GM19324 (cell line): Measurements from ENCODE around the gene ABCB8.
A peak's percentile ranks its signal among the peaks of the same experiment; 100 is the strongest.

Source experiments
- ATAC-seq: cut with Tn5 transposase; IDR thresholded peaks from one replicate; pipeline ENCODE4 v1.9.1; 2021; ENCODE audit warnings: mild to moderate bottlenecking, moderate library complexity; ENCODE audit not compliant: unreplicated experiment, low FRiP score

Gene ABCB8

DNA sequence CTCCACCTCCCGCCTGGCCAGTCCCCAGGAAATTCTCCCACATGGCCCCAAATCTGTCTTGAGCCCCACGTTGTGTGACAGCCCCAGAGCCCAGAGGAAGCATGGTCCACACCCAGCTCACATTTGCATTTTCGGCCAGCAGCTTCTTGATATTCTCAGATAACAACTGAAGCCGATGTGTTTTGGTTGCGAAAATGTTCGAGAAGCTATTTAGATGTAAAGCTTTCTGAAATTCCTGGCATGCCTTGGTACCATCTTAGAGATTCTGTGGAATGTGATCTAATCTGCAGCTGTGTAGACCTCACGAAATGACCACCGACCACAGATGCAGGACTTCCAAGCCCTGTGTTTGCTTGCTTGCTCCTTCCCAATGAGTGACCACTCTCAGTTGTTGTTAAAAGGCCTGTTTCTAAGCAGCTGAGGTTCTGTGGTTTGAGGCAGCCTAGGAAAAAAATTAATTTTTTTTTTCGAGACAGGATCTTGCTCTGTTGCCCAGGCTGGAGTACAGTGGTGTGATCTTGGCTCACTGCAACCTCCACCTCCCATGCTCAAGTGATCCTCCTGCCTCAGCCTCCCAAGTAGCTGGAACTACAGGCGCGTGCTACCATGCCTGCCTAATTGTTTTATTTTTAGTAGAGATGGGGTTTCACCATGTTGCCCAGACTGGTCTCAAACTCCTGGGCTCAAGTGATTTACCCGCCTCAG is 40.0 kb downstream of the ABCB8 start:
- no peak for ATAC-seq

GRCh38 chr7:151069841-151070573 is 41.8 kb downstream of the ABCB8 start:
- ATAC-seq, result no peak

- ATAC-seq, result no peak
Observed at GRCh38 chr7:151070574-151070960, 42.3 kb downstream of the ABCB8 start.

DNA sequence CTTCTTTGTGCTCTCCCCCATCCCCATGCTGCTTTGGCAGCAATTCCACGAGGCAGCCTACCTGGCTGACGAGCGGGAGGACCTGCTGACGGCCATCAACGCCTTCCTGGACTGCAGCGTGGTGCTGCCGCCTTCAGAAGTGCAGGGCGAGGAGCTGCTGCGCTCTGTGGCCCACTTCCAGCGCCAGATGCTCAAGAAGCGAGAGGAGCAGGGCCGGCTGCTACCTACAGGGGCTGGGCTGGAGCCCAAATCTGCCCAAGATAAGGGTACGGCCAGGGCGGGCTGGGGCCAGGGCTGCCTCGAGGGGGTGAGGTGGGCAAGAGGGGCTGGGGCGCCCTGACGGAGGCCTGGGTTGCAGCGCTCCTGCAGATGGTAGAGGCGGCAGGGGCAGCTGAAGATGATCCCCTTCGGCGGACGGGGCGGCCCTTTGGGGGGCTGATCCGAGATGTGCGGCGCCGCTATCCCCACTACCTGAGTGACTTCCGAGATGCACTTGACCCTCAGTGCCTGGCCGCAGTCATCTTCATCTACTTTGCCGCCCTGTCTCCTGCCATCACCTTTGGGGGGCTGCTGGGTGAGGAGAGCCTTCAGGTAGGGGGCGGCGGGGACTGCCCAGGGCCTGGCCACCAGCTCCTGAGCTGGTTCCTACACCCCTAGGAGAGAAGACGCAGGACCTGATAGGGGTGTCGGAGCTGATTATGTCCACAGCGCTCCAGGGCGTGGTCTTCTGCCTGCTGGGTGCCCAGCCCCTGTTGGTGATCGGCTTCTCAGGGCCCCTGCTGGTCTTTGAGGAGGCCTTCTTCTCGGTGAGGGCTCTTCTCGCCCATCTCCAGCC is 43.0 kb downstream of the ABCB8 start:
- no peak for ATAC-seq

GRCh38 chr7:151073990-151074389 is 45.7 kb downstream of the ABCB8 start:
- ATAC-seq, result no peak

DNA sequence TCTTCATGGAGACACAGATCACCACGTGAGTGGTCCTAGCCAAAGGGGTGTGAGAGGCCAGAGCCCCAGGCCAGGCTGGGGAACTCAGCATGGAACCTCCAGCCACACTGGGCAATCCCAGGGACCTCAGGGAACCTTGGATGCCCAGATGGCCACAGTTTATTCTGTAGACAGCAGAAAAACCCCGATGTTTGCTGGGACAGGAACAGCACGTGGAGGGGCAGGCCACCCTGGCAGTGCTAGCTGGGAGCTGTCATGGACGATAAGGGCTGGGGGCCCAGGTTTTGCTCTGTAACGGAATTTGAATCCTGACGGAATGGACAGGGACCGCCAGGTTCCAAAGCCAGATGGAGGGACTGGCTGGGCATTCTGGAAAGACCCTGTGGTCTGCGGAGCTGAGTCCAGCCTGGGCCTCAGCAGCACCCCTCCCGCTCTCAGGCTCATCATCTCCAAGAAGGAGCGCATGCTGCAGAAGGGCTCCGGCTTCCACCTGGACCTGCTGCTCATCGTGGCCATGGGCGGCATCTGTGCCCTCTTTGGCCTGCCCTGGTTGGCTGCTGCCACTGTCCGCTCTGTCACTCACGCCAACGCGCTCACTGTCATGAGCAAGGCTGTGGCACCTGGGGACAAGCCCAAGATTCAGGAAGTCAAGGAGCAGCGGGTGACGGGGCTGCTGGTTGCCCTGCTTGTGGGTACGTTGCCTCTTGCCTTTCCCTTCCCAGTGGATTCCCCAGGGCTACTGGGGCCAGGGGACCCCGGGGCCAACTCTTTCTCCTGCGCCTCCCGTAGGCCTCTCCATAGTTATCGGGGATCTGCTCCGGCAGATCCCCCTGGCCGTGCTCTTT is 46.8 kb downstream of the ABCB8 start:
- ATAC-seq, result no peak

DNA sequence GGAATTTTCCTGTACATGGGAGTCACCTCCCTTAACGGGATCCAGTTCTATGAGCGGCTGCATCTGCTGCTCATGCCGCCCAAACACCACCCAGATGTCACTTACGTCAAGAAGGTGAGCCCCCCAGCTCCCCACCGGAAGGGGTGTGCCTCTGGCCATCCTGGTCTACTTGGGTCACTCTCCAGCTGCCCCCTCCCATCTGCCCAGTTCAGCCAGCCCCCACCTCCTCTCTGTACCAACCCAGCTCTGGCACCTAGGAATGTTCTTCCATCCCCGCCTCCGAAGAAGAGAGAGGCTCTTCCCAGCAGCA is 47.4 kb downstream of the ABCB8 start:
- no peak for ATAC-seq

DNA sequence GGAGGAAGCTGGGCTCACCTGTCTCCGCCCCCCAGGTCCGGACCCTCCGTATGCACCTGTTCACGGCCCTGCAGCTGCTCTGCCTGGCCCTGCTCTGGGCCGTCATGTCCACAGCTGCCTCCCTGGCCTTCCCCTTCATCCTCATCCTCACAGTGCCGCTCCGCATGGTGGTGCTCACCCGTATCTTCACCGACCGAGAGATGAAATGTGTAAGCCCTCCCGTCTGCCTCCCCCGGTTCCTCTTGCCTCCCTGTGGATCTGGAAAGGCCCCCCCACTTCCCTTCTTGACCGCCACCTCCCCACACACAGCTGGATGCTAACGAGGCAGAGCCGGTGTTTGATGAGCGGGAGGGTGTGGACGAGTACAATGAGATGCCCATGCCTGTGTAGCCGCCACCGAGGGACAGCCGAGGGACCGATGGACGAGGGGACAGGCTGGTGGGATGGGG is 47.8 kb downstream of the ABCB8 start:
- ATAC-seq, result no peak

GRCh38 chr7:151076863-151077704 is 48.8 kb downstream of the ABCB8 start:
- ATAC-seq, result no peak

GRCh38 chr7:151077705-151078232 is 49.5 kb downstream of the ABCB8 start:
- no peak for ATAC-seq

GRCh38 chr7:151078233-151079040 is 50.2 kb downstream of the ABCB8 start:
- no peak for ATAC-seq

DNA sequence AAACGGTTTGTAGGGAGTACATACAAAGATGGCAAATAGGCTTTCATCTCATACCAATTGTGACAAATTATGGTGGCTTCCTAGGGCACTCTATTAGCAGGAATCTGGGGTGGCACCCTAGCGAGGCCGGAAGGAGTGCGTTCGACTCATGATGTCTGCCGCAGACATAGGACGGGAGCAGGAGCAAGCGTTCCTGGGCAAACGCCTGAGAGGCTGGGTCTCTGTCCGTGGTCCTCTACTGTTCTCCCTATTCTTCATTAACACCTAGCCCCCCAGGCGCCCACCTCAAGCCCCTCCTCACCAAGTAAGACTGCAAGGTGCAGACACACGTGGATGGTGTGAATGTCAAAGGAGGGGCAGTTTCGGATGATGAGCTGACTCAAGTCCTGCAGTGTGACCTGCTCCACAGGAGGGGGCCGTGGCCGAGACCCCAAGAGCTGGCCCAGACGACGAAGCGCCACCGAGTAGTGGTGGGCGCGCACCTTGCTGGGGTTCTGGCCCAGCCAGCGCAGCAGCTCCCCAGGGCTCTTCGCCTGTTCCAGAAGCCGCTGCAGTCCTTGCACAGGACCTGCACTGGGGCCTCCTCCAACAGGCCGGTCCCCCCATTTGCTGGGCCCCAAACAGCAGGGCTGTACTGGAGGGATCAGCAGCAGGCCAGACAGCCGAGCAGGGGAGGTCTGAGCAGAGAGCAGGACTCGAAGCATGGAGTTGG is 51.1 kb downstream of the ABCB8 start:
- no peak for ATAC-seq

GRCh38 chr7:151080067-151080521 is 51.8 kb downstream of the ABCB8 start:
- ATAC-seq, result peak; percentile 3

DNA sequence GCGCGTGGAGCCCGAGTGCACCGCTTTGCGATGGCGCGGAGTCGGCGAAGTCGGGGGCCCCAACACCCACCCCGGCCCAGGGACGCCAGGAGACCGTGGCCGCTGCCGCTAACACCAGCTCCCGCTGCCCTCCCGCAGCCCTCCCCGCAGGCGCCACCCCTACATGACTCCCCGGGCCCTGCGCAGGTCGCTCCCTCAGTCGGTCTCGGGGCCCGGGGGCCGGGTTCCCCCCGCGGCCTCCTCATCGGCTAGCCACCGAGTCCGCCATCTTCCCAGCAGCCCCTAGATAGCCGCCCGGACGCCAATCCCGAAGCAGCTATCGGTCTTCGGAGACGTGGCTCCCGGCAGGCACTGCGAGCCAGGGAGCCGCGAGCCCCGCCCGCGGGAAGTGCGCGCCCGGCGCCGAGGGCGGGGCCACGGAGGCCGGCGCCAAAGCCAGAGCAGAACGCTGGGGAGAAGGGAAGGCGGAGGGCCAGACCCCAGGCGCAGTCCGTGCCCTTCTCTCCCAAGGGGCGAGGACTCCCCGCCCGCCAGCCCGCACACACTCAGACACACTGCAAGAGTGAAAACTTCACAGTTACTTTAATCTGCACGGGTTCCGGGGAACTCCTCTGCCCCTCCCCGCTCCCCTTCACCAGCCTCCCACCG is 52.4 kb downstream of the ABCB8 start, which contains the start of gene FASTK:
FASTK (minus strand) TSS at position 288 of the 648 bp plus-strand sequence; CDS start at position 245, 43 bp downstream.
- peak; percentile 79 for ATAC-seq

- ATAC-seq, result no peak
Observed at GRCh38 chr7:151081170-151082101, 53.2 kb downstream of the ABCB8 start.
